Uterus (tissue), 4 donors: ENCODE measurements around the gene ERMARD. TPM values are rescaled to one million over a fixed set of nuclear protein-coding genes. Genes with fewer than 3 reads are reported as not detected.

ENCODE experiments used
- DNase-seq, 2 donors: peaks; one replicate each; pipeline ENCODE4 v3.0.0-alpha.2; 2019 to 2020
- H3K27ac ChIP-seq, 2 donors: fragments of 200-600 bp; sonication (generic); 1 replicate in 1 of 2; 2 replicates in 1 of 2; pipeline ENCODE4 v1.5.1; 2016 to 2018
- H3K27me3 ChIP-seq, 2 donors: fragments of 200-600 bp; sonication (generic); one replicate each; pipeline ENCODE4 v1.5.1; 2018 to 2019; ENCODE audit warnings: control low read depth in 1 of 2
- H3K36me3 ChIP-seq, 2 donors: fragments of 200-600 bp; sonication (generic); one replicate each; pipeline ENCODE4 v1.5.1; 2019; ENCODE audit warnings: control low read depth in 1 of 2
- H3K4me1 ChIP-seq, 2 donors: fragments of 200-600 bp; sonication (generic); one replicate each; pipeline ENCODE4 v1.5.1; 2018 to 2019; ENCODE audit warnings: control low read depth in 1 of 2
- H3K4me3 ChIP-seq, 2 donors: fragments of 200-600 bp; sonication (generic); 1 replicate in 1 of 2; 2 replicates in 1 of 2; pipeline ENCODE4 v1.5.1; 2018 to 2019; ENCODE audit warnings: mild to moderate bottlenecking in 1 of 2
- H3K9me3 ChIP-seq, 2 donors: fragments of 200-600 bp; sonication (generic); one replicate each; pipeline ENCODE4 v1.5.1; 2019; ENCODE audit warnings: control low read depth in 1 of 2
- POLR2A ChIP-seq, 2 donors: fragments of 450-650 bp; IDR thresholded peaks; one replicate each; pipeline ENCODE4 v1.6.1; 2016; ENCODE audit warnings: antibody characterized with exemption in 2 of 2, mild to moderate bottlenecking in 1 of 2, moderate library complexity in 1 of 2
- intact Hi-C: fragments of 100-400 bp; cut with DNase I; formaldehyde crosslinking; loops from one replicate; pipeline ENCODE4 v1.15.1; 2023; ENCODE audit warnings: low total_unique reads
- total RNA-seq, 4 donors: library from RNA; depleted of rRNA in 3 of 4; stranded (reverse); fragments of >200 nt in 3 of 4; gene quantifications; one replicate each; pipeline versions ENCODE4 v1.1.0 to v1.2.4, GENCODE V29; 2014 to 2023
- TF ChIP-seq, protein P1 (sequence below), 4 experiments: fragments of 200-600 bp in 2 of 4; fragments of 450-650 bp in 2 of 4; sonication (generic) in 2 of 4; IDR thresholded peaks; one replicate each; pipeline ENCODE4 v1.5.1; 2016 to 2019; ENCODE audit warnings: antibody characterized with exemption in 4 of 4, mild to moderate bottlenecking in 2 of 4, moderate library complexity in 1 of 4
- donor health status: DM: yes; HTN: yes; CAD: no.

Gene ERMARD
- total RNA-seq, 4 donors from 2014 or later: 13.5 to 37.1 (median 28.6) TPM

DNA sequence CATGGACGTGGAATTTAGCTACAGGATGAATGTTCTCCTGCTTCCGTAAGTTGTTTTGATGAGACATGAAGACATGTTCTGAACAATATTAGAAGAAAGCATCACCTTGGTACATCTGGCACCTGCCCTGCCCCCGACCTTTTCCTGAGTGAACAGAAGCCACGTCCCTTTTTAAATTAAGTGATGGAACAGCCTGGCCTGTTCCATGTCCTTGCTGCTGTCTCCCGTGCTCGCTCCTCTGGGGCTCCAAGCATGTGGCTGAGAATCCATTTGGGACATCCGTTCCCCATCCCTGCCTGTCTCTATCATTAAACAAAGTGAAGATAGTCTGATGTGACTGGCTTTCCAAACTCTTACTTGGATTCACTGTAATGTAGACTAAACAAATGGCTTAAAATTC lies 36.4 kb downstream of the ERMARD start:
- H3K27me3 ChIP-seq: no peaks in the 10 kb centered on the region
- intact Hi-C loops: no loop called here
- no peak for DNase-seq
- no peaks in the 10 kb centered on the region for H3K9me3 ChIP-seq
- TF ChIP-seq POLR2A (IDR thresholded peaks at IDR 0.05): no peak
- TF ChIP-seq, protein P1, sequence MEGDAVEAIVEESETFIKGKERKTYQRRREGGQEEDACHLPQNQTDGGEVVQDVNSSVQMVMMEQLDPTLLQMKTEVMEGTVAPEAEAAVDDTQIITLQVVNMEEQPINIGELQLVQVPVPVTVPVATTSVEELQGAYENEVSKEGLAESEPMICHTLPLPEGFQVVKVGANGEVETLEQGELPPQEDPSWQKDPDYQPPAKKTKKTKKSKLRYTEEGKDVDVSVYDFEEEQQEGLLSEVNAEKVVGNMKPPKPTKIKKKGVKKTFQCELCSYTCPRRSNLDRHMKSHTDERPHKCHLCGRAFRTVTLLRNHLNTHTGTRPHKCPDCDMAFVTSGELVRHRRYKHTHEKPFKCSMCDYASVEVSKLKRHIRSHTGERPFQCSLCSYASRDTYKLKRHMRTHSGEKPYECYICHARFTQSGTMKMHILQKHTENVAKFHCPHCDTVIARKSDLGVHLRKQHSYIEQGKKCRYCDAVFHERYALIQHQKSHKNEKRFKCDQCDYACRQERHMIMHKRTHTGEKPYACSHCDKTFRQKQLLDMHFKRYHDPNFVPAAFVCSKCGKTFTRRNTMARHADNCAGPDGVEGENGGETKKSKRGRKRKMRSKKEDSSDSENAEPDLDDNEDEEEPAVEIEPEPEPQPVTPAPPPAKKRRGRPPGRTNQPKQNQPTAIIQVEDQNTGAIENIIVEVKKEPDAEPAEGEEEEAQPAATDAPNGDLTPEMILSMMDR (IDR thresholded peaks at IDR 0.05): no peak
- no peak overlapping the region for H3K27ac ChIP-seq
- H3K36me3 ChIP-seq: no peaks in the 10 kb centered on the region
- peaks cover 4 to 8% of the 10 kb centered on the region in 2 donors for H3K4me1 ChIP-seq
- H3K4me3 ChIP-seq: no peak overlapping the region

DNA sequence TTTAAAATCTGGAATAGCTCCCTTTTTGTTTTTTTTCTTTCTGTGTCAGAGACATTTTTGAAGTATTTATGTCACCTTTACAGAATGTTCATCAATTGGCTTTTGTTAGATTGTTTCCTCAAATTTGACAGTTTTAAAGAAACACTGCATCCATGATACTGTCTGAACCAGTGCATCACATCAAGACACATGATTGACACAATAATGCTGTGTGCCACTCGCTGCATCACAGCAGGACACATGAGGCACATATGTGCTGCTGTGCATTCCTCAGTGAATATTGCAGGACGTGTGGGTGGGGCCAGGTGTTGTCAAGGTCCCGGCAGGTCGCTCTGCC lies 37.4 kb downstream of the ERMARD start:
- intact Hi-C loops: no loop called here
- Histone ChIP-seq H3K9me3 (no peaks in the 10 kb centered on the region), H3K27me3 (no peaks in the 10 kb centered on the region), H3K27ac (no peak overlapping the region), H3K36me3 (no peaks in the 10 kb centered on the region), H3K4me3 (no peak overlapping the region), H3K4me1 (peaks cover 4 to 8% of the 10 kb centered on the region in 2 donors)
- no peak for DNase-seq
- TF ChIP-seq, protein P1 (IDR thresholded peaks at IDR 0.05): no peak
- no peak for TF ChIP-seq POLR2A (IDR thresholded peaks at IDR 0.05)

- Histone ChIP-seq H3K27me3 (no peaks in the 10 kb centered on the region), H3K9me3 (no peaks in the 10 kb centered on the region), H3K36me3 (no peaks in the 10 kb centered on the region), H3K27ac (peak overlapping the region; percentile 81 to 92), H3K4me1 (peaks cover 4 to 8% of the 10 kb centered on the region in 2 donors), H3K4me3 (peak overlapping the region; percentile 30 to 48)
- TF ChIP-seq, protein P1 (IDR thresholded peaks at IDR 0.05): no peak
- no peak for TF ChIP-seq POLR2A (IDR thresholded peaks at IDR 0.05)
- intact Hi-C loops: no loop called here
- no peak for DNase-seq
These were observed 37.9 kb downstream of the ERMARD start for GRCh38 chr6:169789146-169789943.

DNA sequence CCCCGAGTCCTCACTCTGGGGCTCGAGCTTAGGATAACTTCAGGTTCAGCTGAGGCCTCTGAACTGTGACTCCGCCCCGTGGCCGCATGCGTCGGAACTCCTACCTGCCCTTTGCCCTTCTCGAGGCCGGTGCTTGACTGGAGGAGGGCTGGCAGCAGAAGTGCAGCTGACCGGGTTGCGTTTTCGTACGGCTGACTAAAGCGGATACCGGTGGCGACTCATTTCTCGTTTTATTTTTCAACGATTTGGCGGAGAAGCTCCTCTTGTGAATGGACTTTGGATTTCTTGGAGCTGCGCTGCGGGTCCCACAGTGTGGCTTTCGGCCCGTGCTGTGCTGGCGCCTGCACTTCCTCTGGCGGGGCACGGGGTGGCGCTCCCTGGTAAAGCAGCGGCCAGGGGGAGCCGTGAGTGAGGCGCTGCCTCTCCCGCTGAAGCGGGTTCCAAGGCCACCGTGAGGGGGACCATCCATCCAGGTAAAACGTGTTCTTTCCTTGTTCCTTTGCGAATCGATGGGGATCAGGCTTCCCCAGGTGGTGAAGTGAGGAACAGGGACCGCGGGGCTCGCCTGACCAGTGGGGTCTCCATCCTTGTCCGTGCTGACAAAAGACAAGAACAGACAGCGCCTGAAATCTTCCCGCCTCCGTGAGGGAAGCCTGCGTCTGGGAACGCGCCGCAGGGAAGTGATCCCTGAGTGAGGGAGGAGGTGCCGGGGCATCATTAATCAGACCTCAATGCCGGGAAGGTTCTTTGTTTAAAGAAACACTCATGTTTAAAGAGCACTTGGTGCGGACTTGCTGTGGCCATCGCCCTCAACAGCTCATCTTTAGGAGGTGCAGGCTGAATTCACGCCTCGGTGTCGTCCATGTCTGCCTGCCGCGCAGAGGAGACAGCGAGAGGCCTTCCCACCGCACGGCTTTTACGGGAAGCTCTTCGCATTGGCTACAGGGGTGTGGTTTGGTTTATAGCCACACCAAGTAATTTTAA lies 38.8 kb downstream of the ERMARD start:
- Histone ChIP-seq H3K27me3 (no peaks in the 10 kb centered on the region), H3K27ac (peak overlapping the region; percentile 81 to 92), H3K4me3 (peak overlapping the region; percentile 30 to 48), H3K4me1 (peaks cover 4 to 8% of the 10 kb centered on the region in 2 donors), H3K9me3 (no peaks in the 10 kb centered on the region), H3K36me3 (no peaks in the 10 kb centered on the region)
- intact Hi-C loops: no loop called here
- DNase-seq: peak; percentile 68 to 81
- TF ChIP-seq, protein P1 (IDR thresholded peaks at IDR 0.05): peak; percentile 94 to 100 (median 97)
- no peak for TF ChIP-seq POLR2A (IDR thresholded peaks at IDR 0.05)
